ENCODE results near the gene LPA.
"Not testable (repeated sequence)": the region's sequence is repeated elsewhere in the genome, so short reads cannot be mapped to it uniquely, and the experiment has no call there.

Gene LPA

DNA sequence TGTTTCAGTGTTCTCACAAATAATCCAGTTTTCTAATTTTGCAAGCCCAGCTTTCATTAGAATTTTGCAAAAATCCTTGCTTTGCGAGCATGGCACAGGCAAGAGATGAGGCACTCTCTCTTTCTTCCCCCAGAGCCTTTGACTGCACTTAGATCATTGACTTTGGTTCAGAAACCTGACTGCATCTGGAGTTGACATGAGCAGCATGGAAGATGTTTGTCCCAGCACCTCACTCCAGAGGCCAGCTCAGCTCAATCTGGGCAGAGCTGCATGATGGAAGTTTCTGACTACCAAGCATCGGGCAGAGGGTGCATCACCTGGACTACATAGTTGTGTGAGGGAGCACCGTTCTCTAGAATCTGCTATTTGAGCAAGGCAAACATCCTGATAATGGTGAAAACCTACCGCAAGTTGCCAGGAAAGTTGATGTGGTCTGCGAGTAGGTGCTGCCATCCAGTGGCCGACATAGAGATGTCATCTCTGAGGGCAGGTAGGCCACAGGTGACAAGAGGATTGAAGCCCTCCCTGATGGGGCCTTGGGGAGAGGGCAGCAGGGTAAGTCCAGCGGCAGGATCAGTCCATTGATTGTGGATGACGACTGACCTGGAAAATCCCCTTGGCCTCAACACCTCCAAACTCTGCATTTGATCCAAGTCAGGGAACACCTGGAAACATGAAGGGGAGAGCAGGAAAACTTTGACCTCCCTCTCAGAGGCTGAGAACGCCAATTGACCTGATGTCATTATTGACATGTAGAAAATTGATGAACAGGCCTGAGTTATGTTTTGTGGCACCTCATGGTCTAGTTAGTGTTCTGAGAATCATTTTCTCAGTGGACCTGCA is 3.8 kb upstream of the LPA start:
- no peak for DNase-seq (ENCODE audit: low read depth)

DNA sequence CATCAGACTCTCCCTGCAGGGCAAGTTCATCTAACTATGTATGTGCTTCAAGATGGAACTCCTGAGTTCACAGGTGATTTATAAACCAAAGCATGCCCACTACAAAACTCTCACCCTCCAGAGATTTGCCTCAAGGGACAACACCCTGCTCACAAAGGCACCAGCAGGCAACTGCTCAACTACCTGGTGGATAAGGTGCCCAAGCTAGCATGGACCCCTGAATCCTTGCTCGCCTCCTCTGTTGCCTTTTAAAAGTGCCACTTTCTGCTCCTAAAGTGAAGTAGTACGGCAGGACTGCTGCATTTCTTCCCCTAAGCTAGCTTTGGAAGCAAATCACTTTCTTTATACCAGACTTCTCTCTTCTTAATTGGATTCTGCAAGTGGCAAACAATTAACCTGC is 1.2 kb downstream of the LPA start:
- DNase-seq (ENCODE audit: low read depth) = no peak

DNA sequence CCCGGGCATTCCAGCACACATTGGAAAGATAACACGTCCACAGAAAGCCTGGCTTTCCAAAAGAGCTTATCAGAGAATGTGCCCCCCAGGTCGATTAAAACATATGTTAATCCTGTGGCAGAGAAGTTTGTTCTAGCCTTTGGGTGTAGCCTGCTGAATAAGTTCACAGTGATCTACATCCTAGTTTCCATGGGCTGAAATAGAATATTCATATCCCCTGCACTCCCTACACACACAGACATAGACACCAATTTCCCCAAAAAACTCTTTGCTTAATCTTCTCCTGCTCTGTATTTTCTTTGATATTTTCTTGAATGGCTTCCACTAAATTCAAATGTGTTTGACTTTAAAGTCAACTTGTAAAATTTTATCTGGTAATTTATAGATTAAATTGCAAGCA is 1.6 kb downstream of the LPA start:
- no peak for DNase-seq (ENCODE audit: low read depth)

DNA sequence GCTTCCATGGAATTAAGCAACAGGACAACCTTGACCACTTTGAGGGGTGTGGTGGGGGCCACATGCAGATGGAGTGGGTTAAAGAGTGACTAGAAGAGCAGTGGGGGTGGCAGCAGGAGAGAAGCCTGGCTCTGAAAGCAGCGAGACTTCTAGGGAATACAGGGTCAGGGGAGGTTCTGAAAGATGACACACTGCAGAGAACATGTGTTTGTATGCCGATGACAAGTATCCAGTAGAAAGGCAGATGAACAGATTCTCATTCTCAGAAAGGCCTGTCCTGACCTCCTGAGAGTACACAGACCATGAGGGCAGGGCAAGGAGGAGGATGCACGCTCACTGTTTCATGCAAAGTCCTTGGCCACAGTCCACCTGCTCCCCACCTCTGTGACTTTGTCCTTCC is 2.9 kb downstream of the LPA start:
- no peak for DNase-seq (ENCODE audit: low read depth)

DNA sequence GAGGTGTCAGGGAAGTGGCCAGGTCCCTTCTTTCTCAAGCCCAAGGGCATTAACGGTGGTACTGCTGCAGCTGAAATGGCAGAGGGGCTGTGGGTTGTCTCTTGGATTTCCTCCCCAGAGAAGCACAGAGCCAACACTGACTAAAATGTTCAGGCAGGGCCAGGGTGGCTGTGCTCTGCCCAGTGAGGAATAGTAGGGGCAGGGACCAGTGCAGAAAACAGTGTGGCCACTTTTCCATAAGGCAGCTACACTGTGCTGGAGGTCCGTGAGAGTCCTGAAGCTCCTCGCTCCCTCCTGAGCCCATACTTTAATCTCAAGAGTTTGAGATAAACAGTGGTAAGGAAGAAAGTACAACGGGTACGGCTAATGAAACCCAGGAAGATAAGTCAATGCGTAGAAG is 4.5 kb downstream of the LPA start:
- DNase-seq (ENCODE audit: low read depth) = no peak

DNA sequence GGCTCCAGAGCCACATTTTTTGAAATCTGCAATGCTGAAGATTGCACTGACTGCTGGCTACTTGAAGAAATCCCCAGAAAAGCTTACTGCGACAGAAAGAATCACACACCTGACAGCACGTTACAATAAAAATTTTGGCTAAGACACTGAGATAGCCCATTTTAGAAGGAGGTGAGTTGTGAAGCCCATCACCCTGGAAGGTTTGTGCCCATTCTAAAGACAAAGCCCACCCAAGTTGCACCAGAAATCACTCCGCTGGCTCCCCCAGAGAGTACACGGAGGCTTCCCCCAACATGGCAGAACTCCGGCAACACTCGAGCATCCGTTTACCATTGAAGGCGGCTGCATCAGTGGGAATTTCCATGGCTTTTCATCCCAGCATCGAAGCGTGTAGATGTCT is 29.4 kb downstream of the LPA start:
- DNase-seq (ENCODE audit: low read depth) = no peak

DNA sequence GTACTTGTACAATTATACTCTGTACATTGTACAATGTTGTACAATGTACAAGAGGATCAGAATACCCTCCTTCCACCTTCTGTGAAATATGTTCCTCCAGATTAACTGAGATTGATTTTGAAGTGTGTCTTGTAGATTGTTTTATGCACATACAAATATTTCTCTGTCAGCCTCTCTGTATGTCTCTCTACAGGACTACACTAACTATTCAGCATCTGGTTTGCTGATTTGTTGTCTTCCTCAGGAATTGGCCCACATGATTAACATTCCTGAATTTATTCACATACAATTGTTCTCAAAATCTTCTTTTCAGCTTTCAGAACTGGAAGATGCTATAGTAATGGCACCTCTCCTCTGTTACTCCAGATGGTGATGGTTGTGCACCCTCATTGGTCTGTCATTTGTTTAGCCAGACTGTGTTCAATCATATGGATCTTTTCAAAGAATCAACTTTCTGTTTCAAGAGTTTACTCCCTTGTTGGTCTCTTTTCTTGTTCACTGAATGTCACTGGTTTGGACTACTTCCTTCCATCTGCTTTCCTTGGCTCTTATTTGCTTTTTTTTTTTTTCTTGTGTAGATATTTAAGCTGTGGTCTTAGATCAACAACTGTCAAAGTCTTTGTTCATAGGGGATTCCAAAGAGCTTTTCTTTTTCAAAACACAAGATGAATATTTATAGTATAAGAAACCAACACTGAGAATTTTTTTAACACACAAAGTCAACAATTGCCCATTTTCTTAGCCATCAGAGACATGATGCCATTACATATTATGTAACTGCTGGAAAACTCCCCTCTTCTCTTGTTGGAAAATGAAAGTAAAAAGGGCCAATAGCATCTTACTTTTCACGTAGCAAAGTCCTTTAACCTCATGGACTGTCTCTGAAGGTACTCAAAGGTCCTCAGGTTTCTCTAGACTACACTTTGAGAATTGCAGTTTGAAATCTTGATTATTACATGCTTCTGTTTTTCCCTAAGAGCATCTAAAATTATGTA is 67.9 kb downstream of the LPA start:
- no peak for DNase-seq (ENCODE audit: low read depth)

DNA sequence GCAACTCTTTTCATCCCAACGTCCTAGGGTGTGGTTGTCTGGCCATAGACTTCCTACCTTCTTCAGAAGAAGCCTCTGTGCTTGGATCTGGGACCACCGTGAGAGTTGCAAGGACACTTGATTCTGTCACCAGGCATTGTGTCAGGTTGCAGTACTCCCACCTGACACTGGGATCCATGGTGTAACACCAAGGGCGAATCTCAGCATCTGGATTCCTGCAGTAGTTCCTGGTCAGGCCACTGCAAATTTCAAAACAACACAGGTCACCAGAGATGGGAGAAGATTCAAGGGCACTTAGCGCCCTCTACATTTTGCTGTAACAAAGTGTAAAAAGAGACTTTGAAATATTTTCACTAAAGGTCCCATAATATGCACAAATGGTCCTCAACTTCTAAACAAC is 68.8 kb downstream of the LPA start:
- DNase-seq (ENCODE audit: low read depth) = not testable (repeated sequence)

DNA sequence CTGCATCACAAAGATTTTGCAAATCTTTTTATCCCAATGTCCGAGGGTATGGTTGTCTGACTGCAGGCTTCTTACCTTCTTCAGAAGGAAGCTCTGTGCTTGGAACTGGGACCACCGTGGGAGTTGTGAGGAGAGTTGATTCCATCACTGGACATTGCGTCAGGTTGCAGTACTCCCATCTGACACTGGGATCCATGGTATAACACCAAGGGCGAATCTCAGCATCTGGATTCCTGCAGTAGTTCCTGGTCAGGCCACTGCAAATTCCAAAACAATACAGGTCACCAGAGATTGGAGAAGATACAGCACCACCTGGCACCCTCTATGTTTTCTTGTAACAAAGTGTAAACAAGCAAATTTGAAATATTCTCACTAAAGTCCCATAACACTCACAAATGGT is 77.7 kb downstream of the LPA start:
- no peak for DNase-seq (ENCODE audit: low read depth)

DNA sequence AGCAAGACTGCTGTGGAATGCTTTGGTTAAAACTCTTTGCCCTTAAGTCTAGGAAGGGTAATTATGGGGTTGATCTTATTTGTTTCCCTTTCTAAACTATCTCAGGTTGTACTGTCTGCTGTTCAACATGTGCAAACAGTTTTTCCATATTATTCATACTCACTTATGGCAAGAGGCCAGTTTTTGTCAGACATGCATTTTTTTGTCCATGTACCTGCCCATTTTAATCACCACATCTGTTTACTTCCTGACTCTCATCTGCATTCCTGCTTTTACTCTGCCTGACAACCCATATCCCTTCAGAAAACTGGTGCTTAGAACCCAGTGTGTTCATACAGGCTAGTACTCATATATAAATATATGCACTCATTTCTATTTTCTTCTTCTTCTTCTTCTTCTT is 80.3 kb downstream of the LPA start:
- no peak for DNase-seq (ENCODE audit: low read depth)

DNA sequence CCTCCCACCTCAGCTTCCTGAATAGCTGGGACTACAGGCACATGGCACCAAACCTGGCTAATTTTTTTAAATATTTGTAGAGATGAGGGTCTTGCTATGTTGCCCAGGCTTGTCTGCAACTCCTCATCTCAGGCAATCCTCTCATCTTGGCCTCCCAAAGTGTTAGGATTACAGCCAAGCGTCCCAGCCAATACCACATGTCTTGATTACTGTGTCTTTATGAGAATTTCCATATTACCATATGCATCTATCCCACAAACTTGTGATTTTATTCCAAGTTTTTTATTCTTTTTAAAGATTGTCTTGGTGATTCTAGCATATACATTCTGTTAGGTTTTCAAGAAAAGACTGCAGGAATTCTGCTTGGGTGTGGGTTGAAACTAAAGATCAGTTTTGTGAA is 82.7 kb downstream of the LPA start:
- DNase-seq (ENCODE audit: low read depth) = no peak

DNA sequence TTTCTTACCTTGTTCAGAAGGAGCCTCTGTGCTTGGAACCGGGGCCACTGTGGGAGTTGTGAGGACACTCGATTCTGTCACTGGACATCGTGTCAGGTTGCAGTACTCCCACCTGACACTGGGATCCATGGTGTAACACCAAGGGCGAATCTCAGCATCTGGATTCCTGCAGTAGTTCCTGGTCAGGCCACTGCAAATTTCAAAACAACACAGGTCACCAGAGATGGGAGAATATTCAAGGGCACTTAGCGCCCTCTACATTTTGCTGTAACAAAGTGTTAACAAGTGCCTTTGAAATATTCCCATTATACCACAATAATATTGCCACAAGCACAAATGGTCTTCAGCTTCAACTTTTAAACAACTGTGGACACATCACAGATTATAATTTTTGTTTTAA is 85.6 kb downstream of the LPA start:
- not testable (repeated sequence) for DNase-seq (ENCODE audit: low read depth)

DNA sequence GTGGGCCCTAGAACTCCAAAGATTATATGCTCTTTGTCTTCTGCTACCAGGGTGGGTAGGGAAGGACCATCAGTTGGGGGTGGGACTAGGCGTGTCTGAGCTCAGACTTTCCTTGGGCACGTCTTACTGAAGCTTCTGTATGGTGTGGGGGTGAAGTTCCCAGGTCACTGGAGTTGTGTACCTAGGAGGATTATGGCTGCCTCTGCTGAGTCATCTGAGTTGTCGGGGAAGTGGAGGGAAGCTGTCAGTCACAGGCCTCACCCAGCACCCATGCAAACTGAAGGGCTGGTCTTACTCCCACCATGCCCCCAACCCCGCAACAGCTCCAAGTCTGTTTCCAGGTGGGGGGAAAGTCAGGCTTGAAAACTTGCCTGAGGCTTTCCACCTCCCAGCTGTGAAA is 90.1 kb downstream of the LPA start:
- DNase-seq (ENCODE audit: low read depth) = no peak

DNA sequence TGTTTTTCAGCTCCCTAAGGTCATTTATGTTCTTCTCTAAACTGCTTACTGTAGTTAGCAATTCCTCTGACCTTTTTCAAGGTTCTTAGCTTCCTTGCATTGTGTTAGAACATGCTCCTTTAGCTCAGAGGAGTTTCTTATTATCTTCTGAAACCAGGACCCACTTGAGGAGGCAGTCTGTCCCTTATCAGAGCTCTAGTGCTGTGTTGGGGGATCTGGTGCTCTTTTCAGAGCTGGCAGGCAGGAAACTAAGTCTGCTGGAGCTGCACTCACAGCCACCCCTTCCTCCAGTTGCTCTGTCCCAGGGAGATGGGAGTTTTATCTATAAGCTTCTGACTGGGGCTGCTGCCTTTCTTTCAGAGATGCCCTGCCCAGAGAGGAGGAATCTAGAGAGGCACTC is 92.9 kb downstream of the LPA start:
- DNase-seq (ENCODE audit: low read depth) = not testable (repeated sequence)

DNA sequence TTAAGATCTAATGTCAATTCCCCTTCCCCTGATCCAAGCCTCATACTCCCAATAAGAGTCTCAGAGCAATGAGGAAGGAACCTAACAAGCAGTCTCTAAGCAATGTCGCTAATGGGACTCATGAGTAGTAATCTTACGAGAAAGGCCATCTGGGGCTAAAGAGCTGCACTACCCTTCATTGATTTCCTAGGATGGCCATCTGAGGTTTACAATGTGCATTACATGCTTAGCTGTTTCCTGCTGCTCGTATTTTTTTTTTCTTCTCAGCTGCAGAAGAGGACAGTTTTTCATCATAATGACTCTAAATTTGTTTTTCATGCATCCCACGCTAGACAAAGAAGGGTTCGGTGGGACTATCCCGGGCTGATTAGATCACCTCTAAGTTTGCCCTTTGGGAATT is 119.3 kb downstream of the LPA start:
- DNase-seq (ENCODE audit: low read depth) = no peak

DNA sequence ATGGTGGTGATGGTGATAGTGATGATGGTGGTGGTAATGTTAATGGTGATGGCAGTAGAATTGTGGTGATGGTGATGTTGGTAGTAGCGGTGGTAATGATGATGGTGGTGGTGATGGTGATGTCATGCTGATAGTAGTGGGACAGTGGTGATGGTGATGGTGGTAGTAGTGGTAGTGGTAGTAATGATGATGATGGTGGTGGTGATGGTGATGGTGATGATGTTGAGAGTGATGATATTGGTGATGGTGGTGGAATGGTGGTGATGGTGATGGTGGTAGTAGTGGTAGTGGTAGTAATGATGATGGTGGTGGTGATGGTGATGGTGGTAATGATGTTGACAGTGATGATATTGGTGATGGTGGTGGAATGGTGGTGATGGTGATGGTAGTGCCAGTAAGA is 128.8 kb downstream of the LPA start:
- DNase-seq (ENCODE audit: low read depth) = no peak

DNA sequence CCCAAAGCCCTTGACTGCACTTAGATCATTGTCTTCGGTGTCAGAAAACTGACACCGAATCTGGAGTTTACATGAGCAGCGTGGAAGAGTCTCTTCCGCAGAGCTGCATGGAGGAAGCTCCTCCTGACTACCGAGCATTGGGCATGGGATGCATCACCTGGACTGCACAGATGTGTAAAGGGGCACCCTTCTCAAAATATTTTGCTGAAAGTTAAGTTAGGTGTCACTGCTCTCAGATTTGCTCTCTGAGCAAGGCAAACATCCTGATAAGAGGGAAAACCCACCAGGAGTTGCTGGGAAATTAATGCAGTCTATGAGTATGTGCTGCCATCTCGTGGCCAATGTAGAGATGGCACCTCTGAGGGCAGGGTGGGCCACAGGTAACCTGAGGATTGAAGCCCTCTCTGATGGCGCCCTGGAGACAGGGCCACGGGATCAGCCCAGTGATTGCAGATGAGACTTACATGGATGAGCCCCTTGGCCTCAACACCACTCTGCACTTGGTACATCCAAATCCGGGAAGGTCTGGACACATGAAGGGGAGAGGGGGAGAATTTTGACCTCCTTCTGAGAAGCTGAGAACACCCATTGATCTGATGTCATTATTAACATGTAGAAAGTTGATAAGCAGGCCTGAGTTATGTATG is 129.9 kb downstream of the LPA start:
- peak; percentile 16 for DNase-seq (ENCODE audit: low read depth)

DNA sequence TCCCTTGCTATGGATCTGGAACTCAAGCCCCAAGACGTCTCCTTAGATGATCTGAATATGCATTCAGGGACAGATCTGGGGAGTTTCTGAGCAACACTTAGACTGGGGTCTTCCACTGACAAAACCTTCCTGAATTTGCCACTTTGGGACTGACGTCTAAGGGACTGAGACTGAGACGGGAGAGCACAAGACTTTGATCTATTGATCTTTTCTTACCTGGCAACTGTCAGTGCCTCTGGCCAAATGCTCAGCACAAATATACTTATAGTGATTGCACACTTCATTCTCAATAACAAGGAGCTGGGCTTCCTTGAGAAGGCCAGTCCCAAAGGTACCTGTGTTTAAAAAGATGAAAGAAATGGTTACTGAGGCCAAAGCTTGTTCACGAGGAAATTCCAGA is 131.8 kb downstream of the LPA start:
- no peak for DNase-seq (ENCODE audit: low read depth)

DNA sequence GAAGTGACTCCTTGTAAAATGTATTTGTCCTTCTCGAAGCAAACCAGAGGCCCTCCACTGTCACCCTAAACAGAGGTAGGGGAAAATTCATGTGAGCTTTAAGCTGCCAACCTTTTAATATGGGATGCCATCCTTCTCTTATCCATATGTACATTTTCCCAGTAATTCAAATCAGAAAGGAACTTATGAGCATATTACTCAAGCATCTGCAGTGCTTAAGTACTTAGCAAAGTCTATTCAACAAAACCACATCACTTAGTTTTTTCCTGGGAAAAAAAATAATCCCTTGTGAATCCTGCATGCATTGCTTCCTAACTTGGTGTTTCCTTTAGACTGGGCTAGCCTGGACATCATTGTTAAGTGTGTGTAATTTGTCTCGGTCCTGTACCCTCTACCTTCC is 132.2 kb downstream of the LPA start:
- no peak for DNase-seq (ENCODE audit: low read depth)

DNA sequence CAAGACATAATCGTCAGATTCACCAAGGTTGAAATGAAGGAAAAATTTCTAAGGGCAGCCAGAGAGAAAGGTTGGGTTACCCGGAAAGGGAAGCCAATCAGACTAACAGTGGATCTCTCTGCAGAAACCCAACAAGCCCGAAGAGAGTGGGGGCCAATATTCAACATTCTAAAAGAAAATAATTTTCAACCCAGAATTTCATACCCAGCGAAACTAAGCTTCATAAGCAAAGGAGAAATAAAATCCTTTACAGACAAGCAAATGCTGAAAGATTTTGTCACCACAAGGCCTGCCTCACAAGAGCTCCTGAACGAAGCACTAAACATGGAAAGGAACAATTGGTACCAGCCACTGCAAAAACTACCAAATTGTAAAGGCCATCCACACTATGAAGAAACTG is 134.6 kb downstream of the LPA start:
- DNase-seq (ENCODE audit: low read depth) = not testable (repeated sequence)

DNA sequence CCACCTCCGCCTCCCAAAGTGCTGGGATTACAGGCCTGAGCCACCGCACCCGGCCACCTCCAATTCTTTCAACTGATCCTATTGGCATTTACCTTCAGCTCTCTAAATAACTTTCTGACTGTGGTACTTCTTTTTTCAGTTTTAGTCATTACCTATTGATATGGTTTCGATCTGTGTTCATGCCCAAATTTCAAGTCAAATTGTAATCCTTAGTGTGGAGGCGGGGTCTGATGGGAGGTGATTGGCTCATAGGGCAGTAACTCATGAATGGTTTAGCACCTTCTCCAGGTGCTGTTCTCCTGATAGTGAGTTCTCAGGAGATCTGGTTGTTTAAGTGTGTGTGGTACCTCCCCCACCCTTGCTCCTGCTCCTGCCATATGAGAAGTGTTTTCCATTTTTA is 140.9 kb downstream of the LPA start:
- no peak for DNase-seq (ENCODE audit: low read depth)

DNA sequence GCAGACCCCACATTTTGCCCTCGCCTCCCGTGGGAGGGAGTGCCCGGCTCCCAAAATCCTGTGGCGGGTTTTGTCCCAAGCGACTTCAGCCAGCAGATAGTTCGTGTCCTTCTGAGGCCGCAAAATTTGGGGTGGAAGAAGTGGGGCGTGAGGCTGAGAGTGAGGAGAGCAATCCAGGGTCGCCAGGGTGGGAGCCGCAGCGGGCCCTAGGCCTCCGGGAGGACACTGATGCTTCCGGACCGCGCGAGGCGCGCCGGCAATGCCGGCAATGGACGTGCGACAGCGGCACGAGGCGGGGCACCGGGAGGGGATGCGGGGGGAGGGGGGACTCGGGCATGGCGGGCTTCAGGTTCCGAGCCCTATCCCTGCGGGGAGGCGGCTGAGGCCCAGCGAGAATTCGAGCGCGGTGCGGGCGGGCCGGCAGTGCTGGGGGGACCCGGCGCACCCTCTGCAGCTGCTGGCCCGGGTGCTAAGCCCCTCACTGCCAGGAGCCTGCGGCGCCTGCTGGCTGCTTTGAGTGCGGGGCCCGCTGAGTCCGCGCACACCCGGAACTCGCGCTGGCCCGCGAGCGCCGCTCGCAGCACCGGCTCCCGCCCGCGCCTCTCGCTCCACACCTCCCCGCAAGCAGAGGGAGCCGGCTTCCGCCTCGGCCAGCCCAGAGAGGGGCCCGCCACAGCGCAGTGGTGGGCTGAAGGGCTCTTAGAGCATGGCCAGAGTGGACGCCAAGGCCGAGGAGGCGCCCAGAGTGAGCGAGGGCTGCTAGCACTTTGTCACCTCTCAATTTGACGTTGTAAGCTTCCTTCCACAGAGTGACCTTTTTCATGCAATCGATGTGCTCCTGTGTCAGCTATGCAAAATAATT is 143.8 kb downstream of the LPA start:
- peak; percentile 61 for DNase-seq (ENCODE audit: low read depth)

Measured in HS-5 (cell line).